ENCODE measurements around the gene IPO13.

The IPO13 gene, protein sequence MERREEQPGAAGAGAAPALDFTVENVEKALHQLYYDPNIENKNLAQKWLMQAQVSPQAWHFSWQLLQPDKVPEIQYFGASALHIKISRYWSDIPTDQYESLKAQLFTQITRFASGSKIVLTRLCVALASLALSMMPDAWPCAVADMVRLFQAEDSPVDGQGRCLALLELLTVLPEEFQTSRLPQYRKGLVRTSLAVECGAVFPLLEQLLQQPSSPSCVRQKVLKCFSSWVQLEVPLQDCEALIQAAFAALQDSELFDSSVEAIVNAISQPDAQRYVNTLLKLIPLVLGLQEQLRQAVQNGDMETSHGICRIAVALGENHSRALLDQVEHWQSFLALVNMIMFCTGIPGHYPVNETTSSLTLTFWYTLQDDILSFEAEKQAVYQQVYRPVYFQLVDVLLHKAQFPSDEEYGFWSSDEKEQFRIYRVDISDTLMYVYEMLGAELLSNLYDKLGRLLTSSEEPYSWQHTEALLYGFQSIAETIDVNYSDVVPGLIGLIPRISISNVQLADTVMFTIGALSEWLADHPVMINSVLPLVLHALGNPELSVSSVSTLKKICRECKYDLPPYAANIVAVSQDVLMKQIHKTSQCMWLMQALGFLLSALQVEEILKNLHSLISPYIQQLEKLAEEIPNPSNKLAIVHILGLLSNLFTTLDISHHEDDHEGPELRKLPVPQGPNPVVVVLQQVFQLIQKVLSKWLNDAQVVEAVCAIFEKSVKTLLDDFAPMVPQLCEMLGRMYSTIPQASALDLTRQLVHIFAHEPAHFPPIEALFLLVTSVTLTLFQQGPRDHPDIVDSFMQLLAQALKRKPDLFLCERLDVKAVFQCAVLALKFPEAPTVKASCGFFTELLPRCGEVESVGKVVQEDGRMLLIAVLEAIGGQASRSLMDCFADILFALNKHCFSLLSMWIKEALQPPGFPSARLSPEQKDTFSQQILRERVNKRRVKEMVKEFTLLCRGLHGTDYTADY

DNA sequence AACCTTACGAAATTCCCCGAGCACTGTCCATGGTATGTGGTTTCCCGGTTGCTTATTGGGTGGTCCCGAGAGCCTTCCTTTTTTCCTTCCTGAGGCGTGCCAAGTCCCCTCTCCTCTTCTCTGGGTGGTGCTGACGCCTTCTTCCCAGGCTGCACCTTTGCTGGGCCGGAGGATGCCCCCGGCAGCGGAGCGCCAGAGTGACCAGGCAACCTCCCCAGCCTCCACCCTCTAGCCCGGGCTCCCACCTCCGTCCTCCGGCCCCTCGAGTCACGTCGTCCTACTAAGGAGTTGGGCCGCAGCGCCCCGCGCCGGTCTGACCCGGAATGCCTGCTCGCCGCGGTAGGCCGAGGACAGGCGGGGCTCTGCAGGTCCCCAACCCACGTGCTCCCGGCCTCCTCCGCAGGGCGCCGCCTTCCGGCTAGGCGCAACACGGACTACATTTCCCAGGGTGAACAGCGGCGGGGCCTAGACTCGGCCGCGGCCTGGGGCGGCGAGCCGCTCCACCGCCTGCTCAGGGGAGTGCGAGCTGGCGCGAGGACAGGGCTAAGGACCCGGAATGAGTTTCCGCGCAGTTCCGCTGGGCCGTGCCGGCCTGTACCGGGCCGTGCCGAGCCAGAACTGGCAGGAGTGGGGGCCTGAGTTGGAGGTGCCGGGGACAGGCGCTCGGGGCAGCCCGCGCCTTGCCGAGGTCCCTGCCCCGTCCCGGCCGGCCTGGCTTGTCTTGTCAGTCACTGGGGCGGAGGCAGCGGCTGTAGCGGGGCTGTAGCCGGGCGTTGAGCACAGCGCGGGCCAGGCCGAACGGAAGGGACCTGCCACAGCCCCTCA, at the start of gene IPO13:
TSS of gene IPO13 (plus strand) at position 715 of the 825 bp plus-strand sequence. CDS start 651 bp downstream, outside the sequence.
- peak; percentile 46 for FAIRE-seq

DNA sequence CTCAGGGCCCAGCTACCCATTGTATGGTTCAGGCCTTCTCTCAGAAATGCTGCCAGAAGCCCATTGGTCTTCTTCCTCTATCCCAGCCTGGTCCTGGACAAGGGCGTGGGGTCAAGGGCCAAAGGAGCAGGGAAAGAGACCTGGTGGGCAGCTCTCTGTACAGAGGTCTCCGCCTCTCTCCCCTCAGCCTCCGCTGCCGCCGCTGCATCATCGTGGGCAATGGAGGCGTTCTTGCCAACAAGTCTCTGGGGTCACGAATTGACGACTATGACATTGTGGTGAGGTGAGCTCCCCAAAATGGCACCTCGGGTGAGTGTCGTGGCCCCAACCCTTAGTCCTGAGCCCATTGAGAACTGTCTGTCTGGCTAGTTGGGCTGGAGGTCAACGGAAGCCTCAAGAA, 47.8 kb upstream of the IPO13 start:
- no peak for FAIRE-seq

DNA sequence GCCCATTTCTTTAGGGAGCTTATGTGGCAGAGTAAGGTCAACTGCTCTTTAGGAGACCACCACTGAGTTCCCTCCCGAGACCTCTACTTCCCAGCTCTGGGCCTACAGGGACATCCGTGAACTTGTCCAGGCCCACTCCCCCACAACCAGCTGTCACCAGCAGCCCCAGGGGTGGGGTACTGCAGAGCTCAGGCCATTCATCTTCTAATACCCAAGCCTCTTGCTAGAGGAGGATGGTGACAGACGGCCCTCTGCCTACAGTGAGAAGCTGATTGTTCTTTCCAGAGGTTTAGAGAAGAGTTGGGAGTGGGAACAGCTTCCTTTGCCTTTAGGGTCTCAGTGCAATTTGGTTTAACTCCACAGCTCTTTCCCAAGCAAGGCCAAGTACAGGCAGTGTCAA, 46.4 kb upstream of the IPO13 start:
- FAIRE-seq = no peak

DNA sequence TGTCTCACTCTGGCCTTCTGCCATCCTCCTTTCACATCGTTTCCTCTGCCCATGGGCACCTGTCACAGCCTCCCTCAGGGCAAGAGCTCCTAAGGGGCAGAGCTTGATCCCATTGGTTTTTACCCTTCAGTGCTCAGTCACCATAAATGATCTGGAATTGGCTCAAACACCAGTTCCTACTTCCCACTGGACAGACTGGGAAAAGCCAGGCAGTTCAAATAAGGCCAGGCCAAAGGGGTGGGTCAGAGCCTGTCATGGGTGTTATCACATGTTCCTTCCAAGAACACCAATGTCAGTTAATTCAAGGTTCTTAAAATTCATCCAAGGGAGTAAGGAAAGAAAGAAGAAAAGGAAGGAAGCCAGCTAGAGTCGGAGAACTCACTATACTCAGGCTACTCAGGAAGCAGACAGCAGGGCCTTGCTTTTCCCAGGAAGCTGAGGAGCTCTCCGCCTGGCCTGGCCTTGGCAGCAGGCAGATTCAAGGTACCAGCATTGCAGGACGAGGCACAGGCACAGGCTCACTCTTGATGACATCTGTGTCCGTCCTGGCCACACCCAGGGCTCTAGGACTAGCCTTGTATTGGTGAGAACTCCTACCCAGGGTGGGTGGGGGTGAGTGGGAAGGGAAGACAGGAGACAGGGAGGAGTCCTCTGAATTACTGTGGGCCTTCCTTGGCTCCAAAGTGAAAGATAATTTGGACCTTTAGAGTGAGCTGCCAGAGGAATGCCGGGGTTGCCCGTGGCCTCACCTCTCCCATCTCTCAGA, 45.4 kb upstream of the IPO13 start:
- FAIRE-seq = no peak

DNA sequence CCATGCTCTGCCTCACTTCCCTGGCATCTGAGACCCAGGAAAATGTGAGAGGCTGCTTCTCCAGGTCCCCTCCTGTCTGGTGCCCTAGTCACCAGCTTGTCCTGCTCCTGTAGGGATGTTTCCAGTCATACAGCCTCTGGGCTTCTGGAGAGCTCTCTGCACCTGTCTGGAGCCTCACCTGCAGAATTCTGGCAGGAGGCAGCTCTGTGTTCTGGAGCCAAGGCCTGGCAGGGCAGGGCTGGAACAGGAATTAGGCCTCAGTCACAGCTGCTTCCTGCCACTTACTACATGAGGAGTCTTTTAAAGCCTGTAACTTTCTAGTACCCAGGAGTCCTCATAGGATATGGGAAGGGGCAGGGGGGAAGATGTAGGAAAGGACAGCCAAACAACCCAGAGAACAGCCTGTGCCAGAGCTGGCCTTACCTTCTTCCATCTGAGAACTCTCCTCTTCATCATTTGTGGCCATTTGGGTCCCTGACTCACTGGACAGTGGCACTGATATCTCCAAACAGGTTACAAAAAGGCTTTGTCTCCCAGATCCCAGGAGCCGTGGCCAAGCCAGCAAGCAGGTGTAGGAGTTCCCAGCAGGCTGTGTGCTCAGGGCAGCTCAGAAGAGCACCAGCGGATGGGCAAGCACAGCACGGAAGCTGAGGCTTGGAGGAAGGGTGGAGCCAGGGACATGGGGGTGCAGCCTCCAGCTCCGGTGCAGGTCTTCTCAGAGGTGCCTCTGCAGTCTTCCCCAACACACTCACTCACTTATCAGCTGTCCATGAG, 44.5 kb upstream of the IPO13 start:
- FAIRE-seq = no peak

DNA sequence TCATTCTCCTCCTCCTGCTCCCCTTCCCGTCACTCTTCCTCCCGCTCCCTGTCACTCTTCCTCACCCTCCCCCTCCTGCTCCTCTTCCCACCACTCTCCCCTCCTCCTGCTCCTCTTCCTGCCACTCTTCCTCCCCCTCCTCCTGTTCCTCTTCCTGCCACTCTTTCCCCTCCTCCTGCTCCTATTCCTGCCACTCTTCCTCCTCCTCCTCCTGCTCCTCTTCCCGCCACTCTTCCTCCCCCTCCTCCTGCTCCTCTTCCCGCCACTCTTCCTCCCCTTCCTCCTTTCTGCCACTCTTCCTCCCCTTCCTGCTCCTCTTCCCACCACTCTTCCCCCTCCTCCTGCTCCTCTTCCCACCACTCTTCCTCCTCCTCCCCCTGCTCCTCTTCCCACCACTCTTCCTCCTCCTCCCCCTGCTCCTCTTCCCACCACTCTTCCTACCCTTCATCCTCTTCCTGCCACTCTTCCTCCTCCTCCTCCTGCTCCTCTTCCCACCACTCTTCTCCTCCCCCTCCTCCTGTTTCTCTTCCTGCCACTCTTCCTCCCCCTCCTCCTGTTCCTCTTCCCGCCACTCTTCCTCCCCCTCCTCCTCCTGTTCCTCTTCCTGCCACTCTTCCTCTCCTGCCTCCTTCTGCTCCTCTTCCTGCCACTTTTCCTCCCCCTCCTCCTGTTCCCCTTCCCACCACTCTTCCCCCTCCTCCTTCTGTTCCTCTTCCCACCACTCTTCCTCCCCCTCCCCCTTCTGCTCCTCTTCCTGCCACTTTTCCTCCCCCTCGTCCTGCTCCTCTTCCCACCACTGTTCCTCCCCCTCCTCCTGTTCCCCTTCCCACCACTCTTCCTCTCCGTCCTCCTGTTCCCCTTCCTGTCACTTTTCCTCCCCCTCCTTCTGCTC, 41.8 kb upstream of the IPO13 start:
- FAIRE-seq = no peak

DNA sequence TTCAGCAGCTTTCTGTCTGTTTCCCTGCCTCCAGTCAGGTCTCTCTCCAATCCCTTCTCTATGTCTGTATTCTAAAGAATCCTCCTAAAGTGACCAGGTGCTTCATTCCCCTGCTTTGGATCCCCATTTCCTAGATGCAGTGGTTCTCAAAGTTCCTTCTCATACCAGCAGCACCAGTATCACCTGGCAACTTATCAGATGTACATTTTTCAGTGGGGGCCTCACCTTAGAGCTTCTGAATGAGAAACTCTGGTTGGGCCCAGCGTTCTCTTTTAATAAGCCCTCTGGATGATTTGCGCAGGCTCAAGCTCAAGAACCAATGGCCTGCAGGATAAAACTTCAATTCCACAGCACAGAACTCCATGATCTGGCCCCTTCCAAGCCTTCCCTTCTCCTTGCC, 38.5 kb upstream of the IPO13 start:
- FAIRE-seq = no peak

DNA sequence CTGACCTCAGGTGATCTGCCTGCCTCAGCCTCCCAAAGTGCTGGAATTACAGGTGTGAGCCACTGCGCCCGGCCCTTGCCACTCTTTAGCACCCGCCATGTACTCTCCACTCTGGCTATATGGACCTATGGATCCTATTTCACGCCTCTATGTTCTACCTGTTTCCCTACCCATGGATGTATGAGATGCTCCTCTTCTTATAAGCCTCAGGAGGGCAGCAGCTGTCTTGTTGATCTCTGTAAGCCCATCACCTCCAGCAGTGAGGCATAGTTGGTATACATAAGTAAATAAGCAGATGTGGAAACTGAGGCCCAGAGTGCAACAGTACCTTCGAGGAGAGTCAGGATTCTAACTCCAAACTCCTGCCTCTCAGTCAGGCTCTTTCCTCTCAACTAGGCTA, 37.9 kb upstream of the IPO13 start:
- no peak for FAIRE-seq

DNA sequence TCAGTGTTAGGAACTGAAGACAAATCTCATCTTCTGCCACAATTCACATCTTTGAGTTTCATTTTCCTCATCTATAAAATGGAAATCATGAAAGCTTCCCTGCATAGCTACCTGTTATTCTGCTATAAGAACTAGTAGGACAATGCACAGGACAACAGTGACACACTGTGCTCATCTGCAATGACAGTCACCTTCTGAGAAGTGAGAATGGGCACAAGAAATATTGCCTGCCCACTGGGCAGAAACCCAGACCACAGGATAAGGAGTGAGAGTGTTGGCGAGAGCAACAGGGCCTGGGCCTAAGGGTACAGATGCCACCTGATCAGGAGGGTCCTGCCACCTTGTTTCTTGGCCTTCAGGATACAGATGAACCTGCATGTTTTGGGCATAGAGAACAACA, 36.4 kb upstream of the IPO13 start:
- no peak for FAIRE-seq

DNA sequence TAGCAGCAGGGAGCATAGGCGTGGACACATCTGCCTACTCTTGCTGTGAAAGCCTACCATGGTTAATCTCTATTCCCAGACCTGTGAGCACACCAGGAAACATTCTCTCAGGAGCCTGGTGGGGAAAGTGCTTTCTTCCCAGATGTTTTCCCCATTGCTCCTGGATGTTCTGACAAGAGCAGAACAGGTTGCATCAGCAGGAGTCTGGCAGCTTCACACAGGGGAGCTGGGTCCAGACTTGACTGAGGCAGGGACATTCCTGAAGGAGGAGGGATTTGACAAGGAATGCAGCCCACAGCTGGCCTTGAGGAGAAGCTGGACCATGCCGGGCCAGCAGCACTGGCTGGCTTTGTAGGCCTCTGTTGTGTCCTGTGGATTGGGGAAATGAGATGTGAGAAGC, 34.1 kb upstream of the IPO13 start:
- FAIRE-seq = no peak

DNA sequence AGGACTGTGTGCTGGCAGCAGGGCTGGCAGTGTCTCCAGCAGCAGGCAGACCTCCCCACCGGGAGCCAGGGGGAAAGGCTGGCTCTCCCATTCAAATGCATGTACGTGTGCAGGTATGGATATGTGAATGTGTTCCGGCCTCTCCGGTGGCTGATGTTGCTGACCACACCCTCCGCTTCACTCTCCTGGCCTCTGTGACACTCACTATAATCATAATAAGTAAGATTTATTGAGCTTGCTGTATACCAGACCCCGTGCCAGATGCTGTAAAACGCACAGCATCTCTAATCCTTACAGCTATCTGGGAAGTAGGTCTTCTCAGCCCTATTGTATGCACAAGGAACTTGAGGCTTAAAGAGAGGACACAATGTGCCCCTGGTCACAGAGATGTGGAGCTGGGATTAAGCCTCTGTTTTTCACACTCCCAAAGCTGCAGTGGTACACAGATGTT, 33.7 kb upstream of the IPO13 start:
- no peak for FAIRE-seq

DNA sequence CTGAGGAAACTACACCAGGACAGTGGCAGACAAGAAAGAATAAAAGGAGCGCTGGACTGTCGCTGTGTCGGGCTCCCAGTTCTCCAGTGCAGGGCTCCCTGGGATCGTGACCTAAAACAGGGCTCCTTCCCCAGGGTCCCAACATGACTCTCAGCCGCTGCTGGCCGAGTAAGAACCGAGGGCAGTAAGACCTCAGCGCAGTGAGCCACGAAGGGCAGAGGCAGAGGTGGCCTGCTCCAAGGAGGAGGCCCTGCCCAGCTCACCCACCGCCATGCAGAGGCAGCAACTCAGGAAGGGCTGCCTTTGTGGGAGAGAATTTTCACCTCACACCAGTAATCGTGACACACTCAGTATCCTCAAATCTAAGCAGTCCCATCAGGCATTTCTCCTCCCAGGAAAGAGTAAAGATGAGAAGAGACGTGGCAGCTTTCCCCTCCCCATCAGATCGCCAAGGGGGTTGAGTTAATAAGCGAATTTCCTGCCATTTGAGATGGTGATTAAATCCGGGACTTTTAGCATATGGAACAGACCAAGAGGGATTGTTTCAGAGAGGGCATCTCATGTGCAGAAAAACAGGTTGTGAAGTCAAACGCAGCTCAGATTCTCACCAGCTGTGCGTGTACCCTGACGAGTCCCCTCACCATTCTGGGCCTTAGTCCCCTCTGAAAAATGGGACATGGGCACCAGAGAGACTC, 32.9 kb upstream of the IPO13 start:
- no peak for FAIRE-seq

DNA sequence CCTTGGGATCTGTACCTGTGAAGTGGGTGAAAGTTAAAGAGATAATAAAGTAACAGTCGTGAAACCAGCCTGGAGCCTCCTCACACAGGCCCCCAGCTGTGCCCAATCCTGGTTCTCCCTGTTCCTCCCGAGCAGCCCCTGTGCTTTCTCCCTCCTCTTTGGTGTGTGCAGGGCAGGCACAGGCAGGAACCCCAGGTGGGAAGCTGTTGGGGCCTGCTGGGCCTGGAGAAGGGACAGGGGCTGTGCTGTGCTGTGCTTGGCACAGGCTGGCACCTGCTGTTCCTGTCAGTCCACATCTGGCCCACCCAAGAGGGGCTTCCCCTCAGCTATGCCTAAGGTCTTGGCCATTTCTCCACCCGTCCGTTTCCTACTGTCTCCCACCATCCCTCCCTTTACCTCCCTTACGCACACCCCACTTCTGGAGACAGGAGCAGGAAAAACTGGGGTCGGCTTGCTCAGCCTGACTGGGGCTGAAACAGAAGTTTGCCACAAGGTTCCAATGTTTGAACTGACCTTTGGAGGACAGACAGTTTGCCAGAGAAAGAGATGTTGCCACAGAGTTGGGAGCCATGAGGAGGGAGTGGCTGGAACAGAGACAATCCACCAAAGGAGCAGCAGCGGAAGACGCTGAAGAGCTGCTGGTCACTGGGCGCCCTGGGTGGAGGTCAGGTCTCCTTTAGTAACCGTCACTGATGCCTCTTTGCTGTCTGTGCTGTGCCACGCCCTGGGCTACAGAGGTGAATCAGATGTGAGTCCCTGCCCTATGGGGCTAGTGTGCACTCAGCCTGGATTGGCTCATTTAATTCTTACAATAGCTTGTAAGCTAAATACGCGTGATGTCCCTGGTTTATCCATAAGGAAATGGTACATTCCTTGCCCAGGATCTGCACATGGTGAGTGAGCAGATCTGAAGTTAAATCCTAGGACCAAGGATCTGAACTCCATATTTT, 31.9 kb upstream of the IPO13 start:
- FAIRE-seq = no peak

DNA sequence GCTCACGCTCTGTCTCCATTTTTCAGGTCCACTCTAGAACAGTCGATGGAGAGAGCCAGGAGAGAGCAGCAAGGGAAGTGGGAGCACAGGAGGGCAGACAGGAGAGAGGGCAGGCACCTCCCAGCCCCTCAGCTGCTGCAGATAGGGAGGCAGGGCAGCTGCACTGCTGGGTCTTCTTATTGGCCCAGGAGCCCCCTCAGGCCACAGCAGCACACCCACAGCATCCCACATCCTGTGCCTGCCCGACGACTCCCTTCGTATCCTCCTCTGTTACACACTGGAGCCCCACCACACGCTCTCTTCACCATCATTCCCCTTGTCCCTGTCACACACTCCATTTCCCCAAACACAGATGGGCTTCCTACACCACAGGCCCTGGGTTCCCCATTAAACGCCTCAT, 26.8 kb upstream of the IPO13 start:
- no peak for FAIRE-seq

DNA sequence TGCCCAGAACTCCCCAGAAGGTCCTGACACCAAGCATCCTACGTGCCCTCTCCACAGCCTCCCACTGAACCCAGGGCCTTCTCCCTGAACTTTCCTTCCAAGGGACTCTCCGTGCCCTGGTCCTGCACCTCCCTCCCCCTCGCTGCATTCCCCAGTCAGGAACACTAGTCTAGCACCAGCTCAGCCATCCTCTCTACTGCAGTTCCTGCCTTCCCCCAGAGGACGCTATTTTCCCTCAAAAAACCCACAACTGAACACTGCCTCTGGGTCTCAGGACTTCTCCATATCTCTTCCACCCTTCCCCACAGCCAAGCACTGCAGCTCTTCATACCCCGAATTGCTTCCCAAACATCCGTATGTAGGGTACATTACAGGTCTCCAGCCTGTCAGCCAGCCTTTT, 25.7 kb upstream of the IPO13 start:
- FAIRE-seq = no peak

DNA sequence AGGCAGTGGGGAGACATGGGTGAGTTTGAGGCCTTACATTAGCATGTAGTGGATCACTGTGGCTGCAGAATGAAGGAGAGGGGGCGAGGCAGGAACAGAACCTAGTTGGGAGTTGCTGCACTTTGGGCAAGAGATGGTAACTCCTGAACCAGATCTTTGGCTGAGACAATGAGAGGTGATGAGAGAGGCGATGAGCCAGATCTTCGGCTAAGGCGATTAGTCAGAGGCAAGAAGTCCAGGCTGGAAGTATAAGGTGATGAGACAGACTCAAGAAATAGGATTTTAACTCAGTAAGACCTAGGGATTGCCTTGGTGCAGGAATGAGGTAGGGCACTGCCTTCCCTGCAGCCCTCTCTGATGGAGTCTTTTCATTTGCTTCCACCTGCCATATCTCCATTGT, 22.2 kb upstream of the IPO13 start:
- FAIRE-seq = no peak

DNA sequence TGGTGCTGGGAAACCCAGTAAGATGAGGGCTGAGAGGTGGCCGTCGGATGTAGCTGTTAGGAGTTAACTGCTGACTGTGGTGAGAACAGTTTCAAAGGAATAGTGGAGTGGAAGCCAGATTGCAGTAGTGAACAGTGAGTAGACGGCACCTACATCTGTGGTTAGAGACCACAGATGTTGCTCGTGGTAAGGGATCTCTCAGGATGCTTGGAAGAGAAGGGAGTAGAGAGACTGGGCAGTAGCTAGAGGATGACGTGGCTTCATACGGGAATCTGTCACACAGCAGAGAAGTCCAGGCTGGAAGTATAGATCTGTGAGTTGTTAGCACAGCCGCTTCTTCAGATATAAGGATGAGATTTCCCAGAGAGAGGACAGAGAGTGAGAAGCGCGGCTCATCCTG, 20.9 kb upstream of the IPO13 start:
- FAIRE-seq = no peak

DNA sequence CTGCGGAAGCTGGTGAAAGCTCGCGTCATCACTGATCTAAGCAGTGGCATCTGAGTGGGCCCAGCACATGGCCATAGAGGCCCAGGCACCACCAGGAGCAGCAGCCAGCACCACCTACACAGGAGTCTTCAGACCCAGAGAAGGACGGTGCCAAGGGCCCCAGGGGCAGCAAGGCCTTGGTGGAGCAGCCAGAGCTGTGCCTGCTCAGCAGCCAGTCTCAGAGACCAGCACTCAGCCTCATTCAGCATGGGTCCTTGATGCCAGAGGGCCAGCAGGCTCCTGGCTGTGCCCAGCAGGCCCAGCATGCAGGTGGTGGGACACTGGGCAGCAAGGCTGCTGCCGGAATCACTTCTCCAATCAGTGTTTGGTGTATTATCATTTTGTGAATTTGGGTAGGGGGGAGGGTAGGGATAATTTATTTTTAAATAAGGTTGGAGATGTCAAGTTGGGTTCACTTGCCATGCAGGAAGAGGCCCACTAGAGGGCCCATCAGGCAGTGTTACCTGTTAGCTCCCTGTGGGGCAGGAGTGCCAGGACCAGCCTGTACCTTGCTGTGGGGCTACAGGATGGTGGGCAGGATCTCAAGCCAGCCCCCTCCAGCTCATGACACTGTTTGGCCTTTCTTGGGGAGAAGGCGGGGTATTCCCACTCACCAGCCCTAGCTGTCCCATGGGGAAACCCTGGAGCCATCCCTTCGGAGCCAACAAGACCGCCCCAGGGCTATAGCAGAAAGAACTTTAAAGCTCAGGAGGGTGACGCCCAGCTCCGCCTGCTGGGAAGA, 16.4 kb upstream of the IPO13 start:
- FAIRE-seq = no peak

Data from A204.1 (cell line).